ENCODE measurements around the gene TMEM178B.
"Not testable (repeated sequence)": the region's sequence is repeated elsewhere in the genome, so short reads cannot be mapped to it uniquely, and the experiment has no call there.

Gene TMEM178B

GRCh38 chr7:141038100-141038499, 35.8 kb upstream of the TMEM178B start:
- not testable (repeated sequence) for H3K9me3 ChIP-seq (ENCODE audit: control insufficient read depth, insufficient read depth, low read length); H3K9me2 ChIP-seq (replicated peaks; ENCODE audit: control insufficient read depth, low read length); H3K79me2 ChIP-seq (ENCODE audit: control insufficient read depth, low read length); H3K4me2 ChIP-seq (ENCODE audit: low read length); H3K4me1 ChIP-seq (ENCODE audit: control insufficient read depth, low read length); H3K27ac ChIP-seq (ENCODE audit: low read depth, low read length); H3K27me3 ChIP-seq (ENCODE audit: control insufficient read depth, low read length); H3K4me3 ChIP-seq (ENCODE audit: low read length); H4K20me1 ChIP-seq (ENCODE audit: control insufficient read depth, insufficient read depth, low read depth, low read length); H3F3A ChIP-seq (ENCODE audit: control insufficient read depth, insufficient read depth); H3K36me3 ChIP-seq (ENCODE audit: control insufficient read depth, low read length)

- H3K36me3 ChIP-seq (ENCODE audit: control insufficient read depth, low read length) = no peaks in the 10 kb centered on the region
- no peaks in the 10 kb centered on the region for H3K4me1 ChIP-seq (ENCODE audit: control insufficient read depth, low read length)
- H3K9me2 ChIP-seq (replicated peaks; ENCODE audit: control insufficient read depth, low read length) = no peaks in the 10 kb centered on the region
- H3K9me3 ChIP-seq (ENCODE audit: control insufficient read depth, insufficient read depth, low read length) = no peaks in the 10 kb centered on the region
- no peaks in the 10 kb centered on the region for H4K20me1 ChIP-seq (ENCODE audit: control insufficient read depth, insufficient read depth, low read depth, low read length)
- no peaks in the 10 kb centered on the region for H3F3A ChIP-seq (ENCODE audit: control insufficient read depth, insufficient read depth)
- no peaks in the 10 kb centered on the region; the same call in none of the 2 replicates for H3K27me3 ChIP-seq (ENCODE audit: control insufficient read depth, low read length)
- no peak for TF ChIP-seq CTCF (IDR thresholded peaks at IDR 0.05; ENCODE audit: low read depth, low read length, poor library complexity, severe bottlenecking)
- TF ChIP-seq EZH2phosphoT487 (IDR thresholded peaks at IDR 0.05; ENCODE audit: borderline replicate concordance, low read length) = no peak
- H3K79me2 ChIP-seq (ENCODE audit: control insufficient read depth, low read length) = no peaks in the 10 kb centered on the region
- no peak overlapping the region for H3K4me3 ChIP-seq (ENCODE audit: low read length)
- no peak overlapping the region for H3K4me2 ChIP-seq (ENCODE audit: low read length)
- no peak overlapping the region for H3K27ac ChIP-seq (ENCODE audit: low read depth, low read length)
Measured at GRCh38 chr7:141039376-141039775, 34.5 kb upstream of the TMEM178B start.

- no peaks in the 10 kb centered on the region for H3K79me2 ChIP-seq (ENCODE audit: control insufficient read depth, low read length)
- H3K27ac ChIP-seq (ENCODE audit: low read depth, low read length) = no peak overlapping the region
- no peak overlapping the region for H3K4me2 ChIP-seq (ENCODE audit: low read length)
- H3K36me3 ChIP-seq (ENCODE audit: control insufficient read depth, low read length) = no peaks in the 10 kb centered on the region
- H3K9me2 ChIP-seq (replicated peaks; ENCODE audit: control insufficient read depth, low read length) = no peaks in the 10 kb centered on the region
- H4K20me1 ChIP-seq (ENCODE audit: control insufficient read depth, insufficient read depth, low read depth, low read length) = no peaks in the 10 kb centered on the region
- H3K4me1 ChIP-seq (ENCODE audit: control insufficient read depth, low read length) = no peaks in the 10 kb centered on the region
- no peak for TF ChIP-seq CTCF (IDR thresholded peaks at IDR 0.05; ENCODE audit: low read depth, low read length, poor library complexity, severe bottlenecking)
- no peak for TF ChIP-seq EZH2phosphoT487 (IDR thresholded peaks at IDR 0.05; ENCODE audit: borderline replicate concordance, low read length)
- no peaks in the 10 kb centered on the region for H3K9me3 ChIP-seq (ENCODE audit: control insufficient read depth, insufficient read depth, low read length)
- H3F3A ChIP-seq (ENCODE audit: control insufficient read depth, insufficient read depth) = no peaks in the 10 kb centered on the region
- no peaks in the 10 kb centered on the region; the same call in none of the 2 replicates for H3K27me3 ChIP-seq (ENCODE audit: control insufficient read depth, low read length)
- H3K4me3 ChIP-seq (ENCODE audit: low read length) = no peak overlapping the region
Measured at GRCh38 chr7:141042222-141043193, 31.4 kb upstream of the TMEM178B start.

GRCh38 chr7:141043616-141044015, 30.2 kb upstream of the TMEM178B start:
- no peaks in the 10 kb centered on the region; the same call in none of the 2 replicates for H3K27me3 ChIP-seq (ENCODE audit: control insufficient read depth, low read length)
- no peaks in the 10 kb centered on the region for H3K9me2 ChIP-seq (replicated peaks; ENCODE audit: control insufficient read depth, low read length)
- no peaks in the 10 kb centered on the region for H3K79me2 ChIP-seq (ENCODE audit: control insufficient read depth, low read length)
- no peak overlapping the region for H3K4me3 ChIP-seq (ENCODE audit: low read length)
- no peaks in the 10 kb centered on the region for H3F3A ChIP-seq (ENCODE audit: control insufficient read depth, insufficient read depth)
- no peaks in the 10 kb centered on the region for H4K20me1 ChIP-seq (ENCODE audit: control insufficient read depth, insufficient read depth, low read depth, low read length)
- no peak for TF ChIP-seq EZH2phosphoT487 (IDR thresholded peaks at IDR 0.05; ENCODE audit: borderline replicate concordance, low read length)
- TF ChIP-seq CTCF (IDR thresholded peaks at IDR 0.05; ENCODE audit: low read depth, low read length, poor library complexity, severe bottlenecking) = no peak
- no peaks in the 10 kb centered on the region for H3K36me3 ChIP-seq (ENCODE audit: control insufficient read depth, low read length)
- no peaks in the 10 kb centered on the region for H3K9me3 ChIP-seq (ENCODE audit: control insufficient read depth, insufficient read depth, low read length)
- H3K4me1 ChIP-seq (ENCODE audit: control insufficient read depth, low read length) = no peaks in the 10 kb centered on the region
- H3K4me2 ChIP-seq (ENCODE audit: low read length) = no peak overlapping the region
- no peak overlapping the region for H3K27ac ChIP-seq (ENCODE audit: low read depth, low read length)

Data from DOHH2 (cell line).